GM23338 (cell line): Measurements from ENCODE around the gene DNAJC15. TPM values are rescaled to one million over a fixed set of nuclear protein-coding genes. Genes with fewer than 3 reads are reported as not detected.
A peak's percentile ranks its signal among the peaks of the same experiment; 100 is the strongest.

Experiments used
- ATAC-seq: fragments of 200-7000 bp; cut with Tn5 transposase; 3 replicates; pipeline ENCODE4 v1.9.1; 2020
- DNase-seq: peaks from one replicate; pipeline ENCODE4 v3.0.0-alpha.2; 2015; ENCODE audit warnings: low spot score
- H2AFZ ChIP-seq: fragments of 200-600 bp; sonication (generic); 2 replicates; pipeline ENCODE4 v1.8.0; 2016; ENCODE audit warnings: antibody characterized with exemption, mild to moderate bottlenecking, moderate library complexity
- H3F3A ChIP-seq: fragments of 200-600 bp; sonication (generic); replicated peaks from 2 replicates; pipeline ENCODE4 v1.8.0; 2017; ENCODE audit warnings: antibody characterized with exemption, mixed run types, low read depth
- H3K27ac ChIP-seq: fragments of 200-600 bp; sonication (generic); 2 replicates; pipeline ENCODE4 v1.6.1; 2016; ENCODE audit warnings: low read depth
- H3K27me3 ChIP-seq: fragments of 200-600 bp; sonication (generic); 2 replicates; pipeline ENCODE4 v1.8.0; 2016; ENCODE audit warnings: mild to moderate bottlenecking, mixed run types, moderate library complexity; ENCODE audit not compliant: insufficient read depth
- H3K36me3 ChIP-seq: fragments of 200-600 bp; sonication (generic); 2 replicates; pipeline ENCODE4 v1.8.0; 2016; ENCODE audit warnings: mild to moderate bottlenecking; ENCODE audit not compliant: insufficient read depth
- H3K4me1 ChIP-seq: fragments of 200-600 bp; sonication (generic); 2 replicates; pipeline ENCODE4 v1.8.0; 2016; ENCODE audit warnings: mild to moderate bottlenecking, moderate library complexity; ENCODE audit not compliant: insufficient read depth
- H3K4me2 ChIP-seq: fragments of 200-600 bp; sonication (generic); 2 replicates; pipeline ENCODE4 v1.7.1; 2017; ENCODE audit warnings: mixed run types
- H3K4me3 ChIP-seq: fragments of 200-600 bp; sonication (generic); 2 replicates; pipeline ENCODE4 v1.6.1; 2016; ENCODE audit warnings: mixed run types
- H3K79me2 ChIP-seq: fragments of 200-600 bp; sonication (generic); replicated peaks from 2 replicates; pipeline ENCODE4 v1.8.0; 2017; ENCODE audit warnings: mild to moderate bottlenecking; ENCODE audit not compliant: insufficient read depth
- H3K9me2 ChIP-seq: fragments of 200-600 bp; sonication (generic); 2 replicates; pipeline ENCODE4 v1.8.0; 2017; ENCODE audit not compliant: insufficient read depth
- H4K20me1 ChIP-seq: fragments of 200-600 bp; sonication (generic); replicated peaks from 2 replicates; pipeline ENCODE4 v1.8.0; 2017; ENCODE audit warnings: mild to moderate bottlenecking; ENCODE audit not compliant: insufficient read depth
- H3K27ac Mint-ChIP-seq: 2 replicates; pipeline ENCODE4 v1.8.0; 2020; ENCODE audit warnings: inconsistent platforms, mild to moderate bottlenecking, moderate library complexity, mixed read lengths
- H3K27me3 Mint-ChIP-seq: 3 replicates; pipeline ENCODE4 v1.8.0; 2022; ENCODE audit warnings: low read depth, mild to moderate bottlenecking, moderate library complexity, mixed read lengths, inconsistent platforms; ENCODE audit not compliant: insufficient read depth, poor library complexity
- H3K36me3 Mint-ChIP-seq: 3 replicates; pipeline ENCODE4 v1.8.0; 2021; ENCODE audit warnings: low read depth, mild to moderate bottlenecking, inconsistent platforms, moderate library complexity, mixed read lengths
- H3K4me1 Mint-ChIP-seq: 3 replicates; pipeline ENCODE4 v1.8.0; 2020; ENCODE audit warnings: mild to moderate bottlenecking, inconsistent platforms, mixed read lengths
- H3K4me3 Mint-ChIP-seq: 3 replicates; pipeline ENCODE4 v1.8.0; 2021; ENCODE audit warnings: moderate library complexity, mild to moderate bottlenecking, inconsistent platforms, mixed read lengths
- H3K9me3 Mint-ChIP-seq: 3 replicates; pipeline ENCODE4 v1.8.0; 2020; ENCODE audit warnings: moderate library complexity, mild to moderate bottlenecking, inconsistent platforms, mixed read lengths
- CREB1 ChIP-seq: fragments of 250-450 bp; sonication (Bioruptor Pico); IDR thresholded peaks from 2 replicates; pipeline ENCODE4 v1.5.0; 2020; ENCODE audit warnings: low read depth, mild to moderate bottlenecking, moderate library complexity
- EZH2 ChIP-seq: fragments of 200-600 bp; sonication (generic); IDR thresholded peaks from one replicate; pipeline ENCODE4 v1.8.0; 2017; ENCODE audit warnings: antibody characterized with exemption, mild to moderate bottlenecking, low read depth; ENCODE audit not compliant: unreplicated experiment
- EZH2phosphoT487 ChIP-seq: fragments of 200-600 bp; sonication (generic); IDR thresholded peaks from one replicate; pipeline ENCODE4 v1.8.1; 2018; ENCODE audit warnings: antibody characterized with exemption; ENCODE audit not compliant: unreplicated experiment
- JUNB ChIP-seq: IDR thresholded peaks from one replicate; pipeline ENCODE4 v1.6.1; 2016; ENCODE audit warnings: antibody characterized with exemption; ENCODE audit not compliant: unreplicated experiment
- NANOG ChIP-seq: IDR thresholded peaks from 2 replicates; pipeline ENCODE4 v1.6.1; 2016; ENCODE audit warnings: antibody characterized with exemption, borderline replicate concordance
- POLR2AphosphoS5 ChIP-seq: IDR thresholded peaks from 2 replicates; pipeline ENCODE4 v1.6.1; 2016; ENCODE audit warnings: antibody characterized with exemption, low read depth
- STAT1 ChIP-seq: IDR thresholded peaks from one replicate; pipeline ENCODE4 v1.6.1; 2016; ENCODE audit warnings: antibody characterized with exemption; ENCODE audit not compliant: unreplicated experiment
- ZNF331 ChIP-seq: fragments of 250-450 bp; sonication (Bioruptor Pico); IDR thresholded peaks from 2 replicates; pipeline ENCODE4 v1.5.0; 2020; ENCODE audit warnings: low read depth, mild to moderate bottlenecking, moderate library complexity
- polyA plus RNA-seq: library from polyadenylated mRNA; unstranded; fragments of >200 nt; fragmentation: Nextera tagmentation; extraction: Ambion mirVana; gene quantifications from 2 replicates; pipeline ENCODE4 v1.2.1, GENCODE V29; 2016
- total RNA-seq: library from RNA; depleted of rRNA; stranded (reverse); fragments of >200 nt; shearing (Covaris generic); gene quantifications from 2 replicates; pipeline ENCODE4 v1.2.3, GENCODE V29; 2014
- TF ChIP-seq, protein P1 (sequence below): IDR thresholded peaks from 2 replicates; pipeline ENCODE4 v1.6.1; 2016; ENCODE audit warnings: antibody characterized with exemption
- TF ChIP-seq, protein P2 (sequence below): IDR thresholded peaks from one replicate; pipeline ENCODE4 v1.6.1; 2018; ENCODE audit warnings: antibody characterized with exemption; ENCODE audit not compliant: unreplicated experiment
- TF ChIP-seq, protein P3 (sequence below): fragments of 250-450 bp; sonication (Bioruptor Pico); IDR thresholded peaks from 2 replicates; pipeline ENCODE4 v1.5.0; 2020; ENCODE audit warnings: mild to moderate bottlenecking, moderate library complexity

The DNAJC15 gene
- total and polyA plus RNA-seq, 2 experiments from 2014 or later = 11.4 to 80.4 TPM

DNA sequence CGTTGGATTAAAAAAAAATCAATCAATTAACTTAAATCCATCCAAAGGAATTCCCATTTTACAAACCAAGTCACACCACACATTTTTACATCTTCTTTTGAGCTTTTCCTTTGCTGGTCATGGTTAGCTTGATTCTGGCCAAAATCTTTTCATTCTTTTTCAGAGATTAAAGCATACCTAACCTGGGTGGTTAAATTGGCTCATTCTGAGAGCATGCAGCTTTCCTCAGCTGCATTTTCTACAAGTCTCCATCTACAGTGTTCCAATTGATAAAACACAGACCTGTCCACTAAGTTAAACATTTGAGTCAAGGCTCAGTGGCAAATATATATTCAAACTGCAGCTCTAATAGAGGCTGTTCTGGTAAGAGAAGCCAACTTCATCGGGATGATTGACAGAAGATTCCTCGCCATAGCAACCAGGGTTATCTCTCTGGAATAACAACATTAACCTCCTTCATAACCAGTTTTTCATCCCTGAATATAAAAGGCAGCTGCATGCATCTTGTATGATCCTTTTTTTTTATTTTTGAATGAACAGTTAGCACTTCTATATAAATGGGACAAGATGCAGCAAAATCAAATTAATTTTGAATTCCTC, 106.2 kb downstream of the DNAJC15 start:
- Mint-ChIP-seq H3K27me3 (peaks cover 4% of the 10 kb centered on the region), H3K4me1 (peaks cover 53% of the 10 kb centered on the region), H3K4me3 (no peak overlapping the region), H3K27ac (no peak overlapping the region), H3K9me3 (no peaks in the 10 kb centered on the region), H3K36me3 (no peaks in the 10 kb centered on the region)
- Histone ChIP-seq H4K20me1 (no peaks in the 10 kb centered on the region), H2AFZ (no peak overlapping the region), H3K36me3 (no peaks in the 10 kb centered on the region), H3K4me1 (peaks cover 38% of the 10 kb centered on the region), H3K27me3 (no peaks in the 10 kb centered on the region), H3K9me2 (peaks cover 4% of the 10 kb centered on the region), H3K27ac (no peak overlapping the region), H3K79me2 (no peaks in the 10 kb centered on the region), H3K4me3 (no peak overlapping the region), H3F3A (no peaks in the 10 kb centered on the region), H3K4me2 (no peak overlapping the region)
- TF ChIP-seq EZH2 (no peak), ZNF331 (CRISPR knock-in tag) (no peak)
- TF ChIP-seq, protein P1, sequence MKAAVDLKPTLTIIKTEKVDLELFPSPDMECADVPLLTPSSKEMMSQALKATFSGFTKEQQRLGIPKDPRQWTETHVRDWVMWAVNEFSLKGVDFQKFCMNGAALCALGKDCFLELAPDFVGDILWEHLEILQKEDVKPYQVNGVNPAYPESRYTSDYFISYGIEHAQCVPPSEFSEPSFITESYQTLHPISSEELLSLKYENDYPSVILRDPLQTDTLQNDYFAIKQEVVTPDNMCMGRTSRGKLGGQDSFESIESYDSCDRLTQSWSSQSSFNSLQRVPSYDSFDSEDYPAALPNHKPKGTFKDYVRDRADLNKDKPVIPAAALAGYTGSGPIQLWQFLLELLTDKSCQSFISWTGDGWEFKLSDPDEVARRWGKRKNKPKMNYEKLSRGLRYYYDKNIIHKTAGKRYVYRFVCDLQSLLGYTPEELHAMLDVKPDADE = no peak
- DNase-seq (no peak), ATAC-seq (no peak)

DNA sequence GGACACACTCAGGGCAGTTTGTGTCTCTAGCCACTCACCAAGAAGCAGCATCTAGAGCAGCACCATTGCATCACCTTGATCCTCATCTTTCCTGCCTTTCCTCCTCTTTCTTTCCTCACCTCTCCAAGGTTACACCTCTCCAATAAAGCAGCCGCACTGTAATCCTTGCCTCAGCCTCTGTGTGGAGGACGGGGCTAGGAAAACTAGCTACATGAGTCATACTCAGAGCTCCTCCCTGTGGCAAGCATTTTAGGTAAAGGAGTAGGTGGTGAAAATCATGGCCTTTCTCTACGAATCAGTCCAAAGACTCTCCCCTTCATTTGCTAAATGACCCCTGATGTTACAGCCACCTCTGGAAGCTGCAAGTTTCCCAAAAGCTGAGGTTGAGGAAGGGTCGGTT, 108.9 kb downstream of the DNAJC15 start:
- 0 out of 2 replicates have a peak overlapping the region, but pooled peaks have one; percentile 0 for H2AFZ ChIP-seq
- TF ChIP-seq NANOG (no peak), POLR2AphosphoS5 (no peak), CREB1 (peak; percentile 18; the same call in 1 of the 2 replicates), STAT1 (no peak), JUNB (no peak), EZH2 (no peak), EZH2phosphoT487 (no peak), ZNF331 (CRISPR knock-in tag) (no peak)
- TF ChIP-seq, protein P2, sequence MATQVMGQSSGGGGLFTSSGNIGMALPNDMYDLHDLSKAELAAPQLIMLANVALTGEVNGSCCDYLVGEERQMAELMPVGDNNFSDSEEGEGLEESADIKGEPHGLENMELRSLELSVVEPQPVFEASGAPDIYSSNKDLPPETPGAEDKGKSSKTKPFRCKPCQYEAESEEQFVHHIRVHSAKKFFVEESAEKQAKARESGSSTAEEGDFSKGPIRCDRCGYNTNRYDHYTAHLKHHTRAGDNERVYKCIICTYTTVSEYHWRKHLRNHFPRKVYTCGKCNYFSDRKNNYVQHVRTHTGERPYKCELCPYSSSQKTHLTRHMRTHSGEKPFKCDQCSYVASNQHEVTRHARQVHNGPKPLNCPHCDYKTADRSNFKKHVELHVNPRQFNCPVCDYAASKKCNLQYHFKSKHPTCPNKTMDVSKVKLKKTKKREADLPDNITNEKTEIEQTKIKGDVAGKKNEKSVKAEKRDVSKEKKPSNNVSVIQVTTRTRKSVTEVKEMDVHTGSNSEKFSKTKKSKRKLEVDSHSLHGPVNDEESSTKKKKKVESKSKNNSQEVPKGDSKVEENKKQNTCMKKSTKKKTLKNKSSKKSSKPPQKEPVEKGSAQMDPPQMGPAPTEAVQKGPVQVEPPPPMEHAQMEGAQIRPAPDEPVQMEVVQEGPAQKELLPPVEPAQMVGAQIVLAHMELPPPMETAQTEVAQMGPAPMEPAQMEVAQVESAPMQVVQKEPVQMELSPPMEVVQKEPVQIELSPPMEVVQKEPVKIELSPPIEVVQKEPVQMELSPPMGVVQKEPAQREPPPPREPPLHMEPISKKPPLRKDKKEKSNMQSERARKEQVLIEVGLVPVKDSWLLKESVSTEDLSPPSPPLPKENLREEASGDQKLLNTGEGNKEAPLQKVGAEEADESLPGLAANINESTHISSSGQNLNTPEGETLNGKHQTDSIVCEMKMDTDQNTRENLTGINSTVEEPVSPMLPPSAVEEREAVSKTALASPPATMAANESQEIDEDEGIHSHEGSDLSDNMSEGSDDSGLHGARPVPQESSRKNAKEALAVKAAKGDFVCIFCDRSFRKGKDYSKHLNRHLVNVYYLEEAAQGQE = no peak
- TF ChIP-seq, protein P3, sequence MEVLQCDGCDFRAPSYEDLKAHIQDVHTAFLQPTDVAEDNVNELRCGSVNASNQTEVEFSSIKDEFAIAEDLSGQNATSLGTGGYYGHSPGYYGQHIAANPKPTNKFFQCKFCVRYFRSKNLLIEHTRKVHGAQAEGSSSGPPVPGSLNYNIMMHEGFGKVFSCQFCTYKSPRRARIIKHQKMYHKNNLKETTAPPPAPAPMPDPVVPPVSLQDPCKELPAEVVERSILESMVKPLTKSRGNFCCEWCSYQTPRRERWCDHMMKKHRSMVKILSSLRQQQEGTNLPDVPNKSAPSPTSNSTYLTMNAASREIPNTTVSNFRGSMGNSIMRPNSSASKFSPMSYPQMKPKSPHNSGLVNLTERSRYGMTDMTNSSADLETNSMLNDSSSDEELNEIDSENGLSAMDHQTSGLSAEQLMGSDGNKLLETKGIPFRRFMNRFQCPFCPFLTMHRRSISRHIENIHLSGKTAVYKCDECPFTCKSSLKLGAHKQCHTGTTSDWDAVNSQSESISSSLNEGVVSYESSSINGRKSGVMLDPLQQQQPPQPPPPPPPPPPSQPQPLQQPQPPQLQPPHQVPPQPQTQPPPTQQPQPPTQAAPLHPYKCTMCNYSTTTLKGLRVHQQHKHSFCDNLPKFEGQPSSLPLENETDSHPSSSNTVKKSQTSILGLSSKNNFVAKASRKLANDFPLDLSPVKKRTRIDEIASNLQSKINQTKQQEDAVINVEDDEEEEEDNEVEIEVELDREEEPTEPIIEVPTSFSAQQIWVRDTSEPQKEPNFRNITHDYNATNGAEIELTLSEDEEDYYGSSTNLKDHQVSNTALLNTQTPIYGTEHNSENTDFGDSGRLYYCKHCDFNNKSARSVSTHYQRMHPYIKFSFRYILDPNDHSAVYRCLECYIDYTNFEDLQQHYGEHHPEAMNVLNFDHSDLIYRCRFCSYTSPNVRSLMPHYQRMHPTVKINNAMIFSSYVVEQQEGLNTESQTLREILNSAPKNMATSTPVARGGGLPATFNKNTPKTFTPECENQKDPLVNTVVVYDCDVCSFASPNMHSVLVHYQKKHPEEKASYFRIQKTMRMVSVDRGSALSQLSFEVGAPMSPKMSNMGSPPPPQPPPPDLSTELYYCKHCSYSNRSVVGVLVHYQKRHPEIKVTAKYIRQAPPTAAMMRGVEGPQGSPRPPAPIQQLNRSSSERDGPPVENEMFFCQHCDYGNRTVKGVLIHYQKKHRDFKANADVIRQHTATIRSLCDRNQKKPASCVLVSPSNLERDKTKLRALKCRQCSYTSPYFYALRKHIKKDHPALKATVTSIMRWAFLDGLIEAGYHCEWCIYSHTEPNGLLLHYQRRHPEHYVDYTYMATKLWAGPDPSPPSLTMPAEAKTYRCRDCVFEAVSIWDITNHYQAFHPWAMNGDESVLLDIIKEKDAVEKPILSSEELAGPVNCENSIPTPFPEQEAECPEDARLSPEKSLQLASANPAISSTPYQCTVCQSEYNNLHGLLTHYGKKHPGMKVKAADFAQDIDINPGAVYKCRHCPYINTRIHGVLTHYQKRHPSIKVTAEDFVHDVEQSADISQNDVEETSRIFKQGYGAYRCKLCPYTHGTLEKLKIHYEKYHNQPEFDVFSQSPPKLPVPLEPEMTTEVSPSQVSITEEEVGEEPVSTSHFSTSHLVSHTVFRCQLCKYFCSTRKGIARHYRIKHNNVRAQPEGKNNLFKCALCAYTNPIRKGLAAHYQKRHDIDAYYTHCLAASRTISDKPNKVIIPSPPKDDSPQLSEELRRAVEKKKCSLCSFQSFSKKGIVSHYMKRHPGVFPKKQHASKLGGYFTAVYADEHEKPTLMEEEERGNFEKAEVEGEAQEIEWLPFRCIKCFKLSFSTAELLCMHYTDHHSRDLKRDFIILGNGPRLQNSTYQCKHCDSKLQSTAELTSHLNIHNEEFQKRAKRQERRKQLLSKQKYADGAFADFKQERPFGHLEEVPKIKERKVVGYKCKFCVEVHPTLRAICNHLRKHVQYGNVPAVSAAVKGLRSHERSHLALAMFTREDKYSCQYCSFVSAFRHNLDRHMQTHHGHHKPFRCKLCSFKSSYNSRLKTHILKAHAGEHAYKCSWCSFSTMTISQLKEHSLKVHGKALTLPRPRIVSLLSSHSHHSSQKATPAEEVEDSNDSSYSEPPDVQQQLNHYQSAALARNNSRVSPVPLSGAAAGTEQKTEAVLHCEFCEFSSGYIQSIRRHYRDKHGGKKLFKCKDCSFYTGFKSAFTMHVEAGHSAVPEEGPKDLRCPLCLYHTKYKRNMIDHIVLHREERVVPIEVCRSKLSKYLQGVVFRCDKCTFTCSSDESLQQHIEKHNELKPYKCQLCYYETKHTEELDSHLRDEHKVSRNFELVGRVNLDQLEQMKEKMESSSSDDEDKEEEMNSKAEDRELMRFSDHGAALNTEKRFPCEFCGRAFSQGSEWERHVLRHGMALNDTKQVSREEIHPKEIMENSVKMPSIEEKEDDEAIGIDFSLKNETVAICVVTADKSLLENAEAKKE (CRISPR knock-in tag) = peak; percentile 40; the same call in 1 of the 2 replicates

More for the DNA sequence above, 108.9 kb downstream of the DNAJC15 start:
- Histone ChIP-seq H3K9me2 (no peaks in the 10 kb centered on the region), H4K20me1 (no peaks in the 10 kb centered on the region), H3K79me2 (no peaks in the 10 kb centered on the region), H3K27ac (no peak overlapping the region), H3K4me3 (no peak overlapping the region), H3K27me3 (no peaks in the 10 kb centered on the region), H3F3A (no peaks in the 10 kb centered on the region), H3K36me3 (no peaks in the 10 kb centered on the region), H3K4me2 (no peak overlapping the region), H3K4me1 (peaks cover 32% of the 10 kb centered on the region)
- peaks cover 53% of the 10 kb centered on the region for H3K4me1 Mint-ChIP-seq
- H3K9me3 Mint-ChIP-seq = no peaks in the 10 kb centered on the region
- H3K4me3 Mint-ChIP-seq = no peak overlapping the region
- no peak overlapping the region for H3K27ac Mint-ChIP-seq
- peaks cover 6% of the 10 kb centered on the region for H3K27me3 Mint-ChIP-seq
- no peaks in the 10 kb centered on the region for H3K36me3 Mint-ChIP-seq
- peak; percentile 87 for DNase-seq
- ATAC-seq = peak; percentile 93
